Measurements from ENCODE around the gene LRRC46.

The LRRC46 gene

DNA sequence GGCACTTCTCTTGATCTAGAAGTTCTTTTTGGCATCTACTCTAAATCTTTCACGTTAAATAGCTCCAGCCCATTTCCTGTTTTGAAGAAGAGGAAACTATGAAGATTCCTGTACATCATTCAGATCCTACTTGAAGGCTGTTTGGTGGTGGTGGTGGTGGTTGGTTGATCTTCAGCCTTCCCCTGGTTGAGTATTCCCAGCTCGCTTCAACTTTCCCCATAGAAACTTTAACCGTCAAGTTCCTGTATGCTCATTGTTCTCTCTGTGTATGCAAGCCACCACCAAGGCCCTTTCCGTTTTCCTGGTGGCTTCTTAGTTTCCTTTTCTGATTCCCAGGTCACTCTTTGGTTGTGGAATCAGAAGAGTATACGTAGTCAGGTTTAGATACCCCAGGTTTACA, 3.3 kb downstream of the LRRC46 start:
- no peak for DNase-seq

DNA sequence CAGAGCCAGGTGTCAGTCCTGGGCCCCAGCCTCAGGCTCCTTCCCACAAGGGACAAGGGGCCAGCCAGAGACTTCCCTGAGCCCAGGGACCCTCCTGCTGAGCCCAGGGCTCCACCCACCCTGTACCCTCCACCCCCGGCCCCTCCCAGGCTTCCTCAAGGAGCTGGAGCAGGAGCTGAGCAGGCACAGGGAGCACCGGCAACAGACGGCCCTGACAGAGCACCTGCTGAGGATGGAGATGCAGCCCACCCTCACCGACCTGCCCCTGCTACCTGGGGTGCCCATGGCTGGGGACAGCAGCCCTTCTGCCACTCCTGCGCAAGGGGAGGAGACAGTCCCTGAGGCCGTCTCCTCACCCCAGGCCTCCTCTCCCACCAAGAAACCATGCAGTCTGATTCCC, 5.1 kb downstream of the LRRC46 start:
- no peak for DNase-seq

DNA sequence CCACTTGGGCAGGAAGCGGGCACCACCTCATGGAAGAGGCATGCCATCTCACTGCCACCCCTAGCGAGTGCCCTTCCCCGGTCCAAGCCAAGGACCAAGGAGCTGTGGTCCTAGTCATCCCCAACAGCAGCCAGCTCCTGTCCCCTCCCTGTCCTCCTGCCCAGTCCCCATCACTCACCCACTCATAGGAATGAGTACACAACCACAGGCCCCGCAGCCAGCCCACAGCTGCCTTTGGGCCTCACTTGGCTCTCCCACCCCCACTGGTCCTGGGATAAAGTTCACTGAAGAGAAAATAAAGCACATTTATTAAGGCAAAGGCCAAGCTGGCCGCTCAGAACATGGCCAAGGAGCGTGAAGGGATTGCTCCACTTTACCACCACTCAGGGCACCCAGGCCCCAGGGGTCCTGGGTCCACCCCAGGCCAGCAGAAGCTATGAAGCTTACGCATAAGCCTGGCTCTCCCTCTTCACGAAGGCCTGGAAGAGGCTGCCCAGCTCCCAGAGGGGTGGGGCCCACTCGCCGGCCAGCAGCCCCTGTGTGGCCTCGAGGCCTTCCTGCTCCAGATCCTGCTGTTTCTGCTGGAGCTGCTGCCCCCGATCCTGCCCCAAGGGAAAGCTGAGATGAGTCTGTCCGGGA, 6.0 kb downstream of the LRRC46 start:
- no peak for DNase-seq

DNA sequence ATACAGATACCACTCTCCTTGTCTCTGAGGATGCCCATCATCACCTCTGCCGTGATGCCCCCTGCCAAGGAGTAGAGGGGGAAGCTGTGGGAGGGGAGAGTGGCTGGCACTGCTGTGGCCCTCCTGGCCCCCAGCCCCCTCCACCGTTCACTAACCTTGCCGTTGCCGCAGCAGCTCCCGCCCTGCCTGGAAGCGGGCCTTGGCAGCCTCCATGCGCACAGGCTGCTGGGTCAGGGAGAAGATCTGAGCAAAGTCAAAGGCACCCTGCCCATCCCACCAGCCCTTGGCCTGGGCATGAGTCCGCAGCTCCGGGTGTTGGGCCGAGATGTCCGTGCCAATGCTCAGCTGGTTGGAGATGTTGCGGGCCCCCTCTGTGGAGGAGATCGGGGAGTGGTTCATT, 7.2 kb downstream of the LRRC46 start:
- no peak for DNase-seq

DNA sequence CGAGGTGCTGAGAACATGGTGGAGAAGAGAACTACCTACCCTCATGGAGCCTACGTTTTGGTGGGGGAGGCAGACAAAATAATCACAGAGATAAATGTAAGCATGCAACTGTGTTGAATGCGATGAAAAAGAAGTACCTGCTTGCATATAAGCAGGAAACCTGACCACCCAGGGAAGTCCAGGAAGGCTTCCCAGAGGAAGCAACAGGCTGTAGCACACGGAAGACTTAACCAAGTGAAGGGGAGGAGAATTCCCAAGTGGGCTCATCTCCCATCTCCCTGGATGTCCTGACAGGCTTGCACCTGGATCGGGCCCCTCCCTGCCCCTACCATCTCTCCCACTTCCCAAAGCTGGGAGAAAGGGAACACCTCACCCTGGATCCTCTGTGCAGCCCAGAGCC, 7.6 kb downstream of the LRRC46 start:
- DNase-seq = no peak

DNA sequence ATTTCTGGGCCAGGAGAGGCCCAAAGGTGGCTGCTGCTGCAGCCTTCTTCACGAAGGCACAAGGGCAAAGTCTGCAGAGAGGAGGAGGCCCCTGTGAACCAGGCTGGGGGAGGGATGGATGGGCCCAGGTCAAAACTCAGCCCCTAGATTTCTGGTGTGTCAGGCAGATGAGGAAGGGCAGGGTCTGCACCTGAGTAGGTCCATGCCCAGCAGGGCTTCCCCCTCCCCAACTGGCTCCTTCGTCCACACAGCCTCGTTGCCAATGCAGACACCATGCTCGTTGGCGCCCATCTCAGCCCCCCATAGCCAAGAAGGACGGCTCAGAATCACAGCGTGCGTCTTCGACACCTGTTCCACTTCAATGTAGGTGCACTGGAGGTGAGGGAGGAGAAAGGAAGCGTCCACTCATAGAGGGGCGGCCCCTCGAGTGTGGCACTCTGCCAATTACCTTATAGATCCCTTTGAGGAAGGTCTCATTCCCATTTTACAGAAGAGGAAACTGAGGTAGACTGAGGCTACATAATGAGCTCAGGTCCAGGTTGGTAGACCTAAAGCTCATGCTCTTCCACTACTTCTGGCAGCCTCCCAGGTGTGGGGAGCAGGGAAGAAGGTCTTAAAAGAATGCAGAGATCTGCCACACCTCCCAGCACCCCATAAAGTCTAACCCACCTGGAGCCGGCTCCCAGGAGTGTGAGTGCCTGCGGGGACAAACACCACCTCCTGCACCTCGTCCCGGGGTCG, 8.7 kb downstream of the LRRC46 start:
- DNase-seq = no peak

DNA sequence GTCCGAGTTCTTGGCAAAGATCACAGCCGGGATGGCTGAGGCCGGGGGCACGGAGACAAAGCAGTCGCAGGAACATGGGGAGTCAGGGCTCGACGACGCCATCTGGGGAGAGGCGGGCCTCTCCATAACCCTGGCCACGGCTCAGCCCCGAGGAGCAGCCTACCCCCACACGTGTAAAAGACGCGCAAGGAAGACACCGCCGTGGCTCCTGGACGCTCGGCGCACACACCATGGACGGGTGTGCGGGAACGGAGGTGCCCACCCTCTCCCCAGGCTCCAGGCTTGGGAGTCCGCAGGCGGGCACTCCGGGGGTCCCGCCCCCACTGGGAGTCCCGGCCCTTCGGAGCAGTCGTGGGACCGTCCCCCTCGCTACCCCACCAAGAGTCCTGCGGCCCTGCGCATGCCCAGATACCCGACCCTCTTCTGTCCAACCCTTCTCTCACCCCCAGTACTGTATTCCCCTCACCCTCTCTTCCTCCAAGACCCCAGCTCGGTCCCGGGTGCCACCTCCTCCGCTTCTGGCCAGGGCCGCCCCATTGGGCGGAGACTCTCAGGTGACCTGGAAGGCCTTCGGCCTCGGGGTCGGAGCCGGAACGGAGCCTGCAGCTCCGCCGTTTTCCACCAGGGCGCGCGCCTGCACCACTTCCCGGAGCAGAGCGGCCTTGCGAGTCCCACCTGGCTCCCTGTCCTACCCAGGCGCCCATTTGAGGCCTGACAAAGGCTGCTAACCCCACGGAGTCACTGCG, 9.4 kb downstream of the LRRC46 start, which contains the start of gene SCRN2:
Gene SCRN2 (minus strand): TSS at position 532 of the 746 bp plus-strand sequence. CDS start 430 bp downstream, at position 102.
- peak; percentile 87 for DNase-seq

DNA sequence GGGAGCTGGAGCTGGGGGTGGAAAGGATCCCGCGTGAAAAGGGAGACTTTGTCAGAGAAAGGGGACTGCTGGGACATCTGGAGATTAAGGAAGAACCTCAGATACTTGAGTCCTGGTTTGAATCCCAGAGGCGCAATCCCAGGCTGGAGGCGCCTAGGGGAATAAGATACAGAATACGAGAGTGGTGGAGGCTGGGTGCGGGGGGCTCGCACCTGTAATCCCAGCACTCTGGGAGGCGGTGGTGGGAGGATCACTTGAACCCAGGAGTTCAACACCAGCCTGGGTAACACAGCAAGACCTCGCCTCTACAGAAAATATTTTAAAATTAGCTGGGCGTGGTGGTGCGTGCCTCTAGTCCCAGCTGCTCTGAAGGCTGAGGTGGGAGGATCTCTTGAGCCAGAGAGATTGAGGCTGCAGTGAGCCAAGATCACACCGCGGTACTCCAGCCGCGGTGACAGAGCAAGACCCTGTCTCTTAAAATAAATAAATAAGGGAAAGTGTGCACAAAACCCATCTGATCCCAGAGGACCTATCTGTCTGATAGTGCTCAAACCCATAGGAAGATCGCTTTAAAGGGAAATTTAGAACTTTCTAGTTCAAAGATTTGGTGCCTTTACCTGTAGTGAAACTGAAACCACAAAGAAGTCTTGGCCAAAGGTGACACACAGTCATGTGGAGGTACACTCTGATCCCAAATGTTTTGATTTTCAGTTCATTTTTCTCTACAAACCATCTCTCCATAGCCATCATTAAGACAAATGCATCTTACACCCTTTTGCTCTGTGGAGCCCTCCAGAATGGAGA, 10.2 kb downstream of the LRRC46 start:
- no peak for DNase-seq

DNA sequence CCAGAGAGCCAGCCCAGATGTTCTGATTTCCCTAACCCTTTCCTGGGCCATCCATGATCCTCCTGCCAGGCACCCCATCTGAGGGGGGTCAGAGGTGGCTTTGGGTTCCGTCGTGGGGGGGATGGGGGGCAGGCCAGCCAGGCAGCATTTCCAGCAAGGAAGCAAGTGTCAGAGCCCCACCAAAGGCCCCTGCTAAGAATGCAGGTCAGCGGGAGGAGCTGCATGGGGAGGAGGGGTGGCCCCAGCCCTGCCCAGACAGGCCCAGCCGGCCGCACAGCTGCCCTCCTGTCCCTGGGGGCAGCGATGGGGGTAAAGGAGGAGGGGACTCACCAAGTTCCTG, 11.9 kb downstream of the LRRC46 start:
- DNase-seq = no peak

DNA sequence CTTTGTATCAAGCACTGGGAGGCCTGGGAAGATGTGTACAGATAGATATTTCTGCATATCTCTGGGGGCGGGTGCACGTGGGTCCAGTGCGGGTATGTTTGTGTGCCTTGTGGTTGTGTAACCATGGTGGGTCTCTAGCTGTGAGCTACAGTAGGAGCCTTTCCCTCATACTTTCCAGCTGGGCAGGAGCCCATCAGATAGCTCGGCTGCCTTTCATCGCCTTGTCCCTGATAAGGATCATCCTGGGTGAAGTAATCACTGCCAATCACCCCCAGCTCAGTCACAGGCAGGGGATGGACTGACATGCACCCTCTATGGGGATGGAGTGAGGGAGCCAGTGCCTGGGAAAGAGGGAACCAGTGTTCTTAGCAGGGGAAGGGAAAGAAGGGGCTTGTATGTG, 12.8 kb downstream of the LRRC46 start:
- DNase-seq = no peak

DNA sequence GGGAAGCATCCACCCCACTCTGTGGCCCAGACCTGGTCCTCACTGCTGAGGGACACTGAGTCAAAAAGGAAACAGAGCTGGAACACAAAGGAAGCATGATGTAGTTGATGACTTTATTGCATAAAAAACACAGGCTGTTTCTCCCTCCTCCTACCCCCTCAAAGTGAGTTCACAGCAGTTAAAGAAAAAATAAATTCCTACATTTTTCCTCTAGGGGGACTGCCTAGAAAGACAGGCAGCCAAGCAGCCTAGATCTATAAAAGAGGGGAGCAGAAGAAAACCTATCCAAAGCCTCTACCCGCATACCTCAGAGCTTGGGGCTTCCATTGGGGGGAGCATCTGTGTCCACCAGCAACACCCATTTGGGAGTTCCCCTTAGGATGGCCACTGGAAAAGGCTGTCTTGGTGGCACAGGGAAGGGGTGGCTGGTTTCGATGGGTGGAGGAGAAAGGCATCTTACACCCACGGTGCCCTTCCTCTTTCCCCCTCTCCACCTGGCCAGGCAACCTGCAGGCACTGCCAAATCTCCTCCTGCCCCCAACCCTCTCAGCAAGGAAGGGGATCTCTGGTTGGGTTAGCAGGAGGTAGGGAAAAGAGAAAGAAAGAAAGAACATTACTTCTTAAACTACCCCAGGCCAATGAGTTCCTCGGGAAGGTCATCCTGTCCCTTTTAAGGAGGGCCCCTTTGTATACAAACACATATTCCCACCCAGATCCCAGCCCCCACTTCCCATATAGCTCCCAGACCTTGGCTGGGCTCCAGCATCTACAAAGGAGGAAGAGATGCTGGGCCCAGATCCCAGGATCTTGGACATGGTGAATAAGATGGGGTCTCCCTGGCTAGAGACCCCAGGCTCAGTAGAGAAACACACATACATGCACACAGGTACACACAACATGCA, 13.6 kb downstream of the LRRC46 start:
- no peak for DNase-seq

DNA sequence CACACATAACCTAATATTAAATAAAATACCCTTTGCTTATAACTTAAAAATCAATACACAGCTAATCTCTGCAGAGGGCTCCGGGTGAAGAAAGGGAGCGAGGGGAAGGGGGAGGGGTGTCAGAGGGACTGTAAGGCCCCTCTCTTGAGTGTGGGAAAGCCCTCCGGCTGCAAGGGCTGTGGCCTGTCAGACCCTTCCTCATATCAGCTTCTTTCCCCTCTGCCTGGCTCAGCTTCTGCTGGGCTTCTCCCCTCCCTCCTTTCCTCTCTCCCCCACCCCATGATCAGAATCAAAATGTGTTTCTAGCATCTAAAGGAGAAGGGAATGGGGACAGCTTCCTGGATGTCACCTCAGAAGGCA, 14.2 kb downstream of the LRRC46 start:
- no peak for DNase-seq

DNA sequence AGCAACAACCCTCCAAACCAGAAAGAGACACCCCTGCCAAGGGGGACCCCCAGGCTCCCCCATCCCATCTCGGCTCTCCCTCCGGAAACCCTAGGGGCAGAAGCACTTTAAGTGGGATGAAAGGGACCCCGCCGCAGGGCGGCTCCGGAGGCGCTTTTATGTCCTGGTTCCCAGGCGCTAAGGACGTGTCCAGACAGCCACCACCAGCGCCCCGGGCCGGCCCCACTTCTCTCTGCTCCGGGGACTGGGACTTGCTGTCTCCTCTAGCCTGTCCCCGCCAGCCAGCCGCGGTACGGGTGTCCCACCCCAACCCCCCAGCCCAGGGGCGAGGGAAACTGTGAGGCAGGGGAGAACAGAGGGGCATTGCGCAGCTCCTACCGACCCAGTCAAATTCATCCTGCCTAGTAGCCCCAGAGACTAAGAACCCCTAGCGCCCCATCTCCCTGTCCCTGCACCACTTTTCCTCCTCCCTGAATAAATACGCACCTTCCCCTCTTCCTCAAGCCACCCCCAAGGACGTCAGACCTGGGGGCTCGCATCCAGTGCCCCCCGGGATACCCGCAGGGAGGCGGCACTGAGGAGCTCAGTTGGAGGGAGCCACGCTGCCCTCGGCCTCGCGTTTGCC, 15.4 kb downstream of the LRRC46 start:
- DNase-seq = no peak

DNA sequence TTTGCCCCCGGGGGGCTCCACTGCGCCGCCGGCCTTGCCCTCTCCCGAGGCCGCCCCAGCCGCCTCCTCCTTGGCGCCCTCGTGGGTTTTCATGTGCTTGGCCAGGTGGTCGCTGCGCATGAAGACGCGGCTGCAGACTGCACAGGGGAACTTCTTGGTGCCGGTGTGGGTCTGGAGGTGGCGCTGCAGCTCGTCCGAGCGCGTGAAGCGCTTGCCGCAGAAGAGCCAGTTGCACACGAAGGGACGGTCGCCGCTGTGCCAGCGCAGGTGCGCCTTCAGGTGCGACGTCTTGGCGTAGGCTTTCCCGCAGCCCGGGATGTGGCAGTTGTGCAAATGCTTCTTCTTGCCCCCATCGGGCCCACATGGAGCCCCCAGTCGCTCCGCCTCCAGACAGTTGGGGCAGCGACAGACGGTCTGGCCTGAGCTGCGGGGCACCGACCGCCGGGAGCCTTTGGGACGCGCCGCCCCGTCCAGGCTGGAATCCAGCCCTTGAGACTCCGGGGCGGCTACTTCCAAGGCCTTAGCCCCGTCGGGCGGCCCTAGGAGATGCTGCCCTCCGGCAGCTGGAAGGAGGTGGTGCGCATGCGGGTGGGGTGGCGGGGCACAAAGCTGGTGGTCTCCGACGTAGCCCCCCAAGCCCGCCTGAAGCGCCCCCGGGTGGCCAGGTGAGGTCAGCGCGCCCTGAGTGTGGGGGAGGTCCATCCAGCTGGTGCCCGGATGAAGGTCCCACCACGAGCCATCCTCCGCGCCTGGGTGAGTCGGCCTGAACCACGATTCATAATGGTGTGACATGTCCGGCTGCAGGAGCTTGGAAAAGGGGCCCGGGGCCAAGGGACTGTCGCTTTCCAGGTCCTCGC, 16.1 kb downstream of the LRRC46 start:
- DNase-seq = no peak

DNA sequence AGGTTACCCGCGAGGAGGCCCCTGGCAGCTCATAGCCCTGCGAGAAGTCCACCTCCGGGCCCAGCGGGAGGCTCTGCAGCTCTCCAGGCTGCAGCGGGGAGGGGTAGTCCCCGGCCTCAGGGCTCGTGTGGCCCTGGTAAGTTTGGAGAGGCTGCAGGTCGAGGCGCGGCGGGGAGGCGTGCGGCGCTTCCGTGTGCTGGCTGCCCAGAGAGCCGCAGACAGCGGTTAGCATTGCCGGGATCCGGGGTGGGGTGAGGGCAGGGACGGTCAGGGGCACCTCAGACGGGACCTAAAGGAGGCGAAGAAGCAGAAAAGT, 16.7 kb downstream of the LRRC46 start:
- no peak for DNase-seq

DNA sequence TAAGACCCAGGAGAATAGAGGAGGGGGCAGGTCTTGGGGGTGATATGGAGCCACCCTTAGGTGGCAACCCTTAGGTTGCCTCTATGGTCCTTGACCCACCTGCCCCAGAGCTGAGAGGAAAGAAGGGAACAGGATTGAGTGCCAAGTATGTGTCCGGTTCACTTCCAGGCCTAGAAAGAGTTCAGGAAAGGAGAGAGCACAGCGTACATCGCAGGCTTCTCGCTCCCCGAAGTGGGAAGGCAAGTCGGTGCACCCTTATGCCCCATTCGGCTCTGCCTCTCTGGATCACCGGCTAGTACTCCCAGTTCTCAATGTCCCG, 18.9 kb downstream of the LRRC46 start:
- DNase-seq = no peak

DNA sequence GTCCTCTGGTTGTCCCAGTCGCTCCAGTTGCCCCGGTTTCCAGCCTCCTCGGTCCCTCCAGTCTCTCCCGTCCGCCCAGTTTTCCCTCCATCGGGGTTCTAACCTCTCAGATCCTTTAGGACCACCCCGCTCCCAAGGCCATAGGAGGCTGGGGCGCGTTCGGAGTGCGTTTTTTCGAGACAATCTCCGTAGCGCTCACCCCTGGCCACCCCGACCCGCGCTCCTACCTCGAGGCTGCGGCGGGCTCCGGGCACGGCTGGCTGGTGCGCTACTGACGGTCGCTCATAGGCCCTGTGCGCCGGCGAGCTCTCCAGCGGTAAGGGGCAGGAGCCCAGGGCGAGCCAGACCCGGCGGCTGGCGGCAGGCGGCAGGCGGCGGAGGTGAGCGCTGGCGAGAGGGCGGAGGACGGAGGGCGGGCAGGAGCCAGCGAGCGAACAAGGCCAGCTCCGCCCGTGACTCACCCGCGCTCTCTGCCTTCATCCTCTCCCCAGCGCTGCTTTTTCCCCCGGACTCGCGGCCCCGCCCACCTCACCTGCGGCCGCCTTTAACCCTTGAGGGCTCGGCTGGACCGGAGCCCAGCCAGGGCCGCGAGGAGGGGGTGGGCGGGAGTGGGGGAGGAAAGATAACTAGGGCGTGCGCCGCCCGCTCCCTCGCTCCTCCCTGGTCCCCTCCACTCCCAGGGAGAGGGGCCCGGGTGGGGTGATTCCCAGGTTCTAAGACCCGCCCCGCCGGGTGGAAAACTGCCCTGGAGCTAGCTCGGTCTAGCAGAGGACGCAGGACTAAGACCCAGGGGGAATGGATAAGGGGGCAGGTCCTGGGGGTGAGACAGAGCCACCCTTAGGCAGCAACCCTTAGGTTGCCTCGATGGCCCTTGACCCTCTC, 19.5 kb downstream of the LRRC46 start, which contains the start of gene SP6:
Gene SP6 (minus strand): TSS at position 472 of the 882 bp plus-strand sequence. CDS start 2,734 bp downstream, outside the sequence.
- DNase-seq = peak; percentile 78

DNA sequence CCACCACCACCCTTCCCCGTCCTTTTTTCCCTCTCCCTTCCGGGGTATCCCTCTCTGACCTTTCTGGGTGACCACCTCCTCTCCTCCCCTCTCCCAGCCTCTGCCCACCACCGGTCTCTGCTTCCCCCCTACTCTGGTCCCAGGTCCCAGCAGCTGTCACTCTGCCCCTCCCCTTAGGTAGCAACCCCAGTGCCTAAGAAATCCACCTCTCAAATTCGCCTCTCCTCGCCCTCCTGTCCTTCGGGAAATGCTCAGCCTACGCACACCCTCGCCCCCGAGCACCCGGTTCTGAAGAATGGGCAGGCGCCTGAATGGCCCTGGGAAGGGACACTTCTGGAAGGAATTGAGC, 20.3 kb downstream of the LRRC46 start:
- no peak for DNase-seq

DNA sequence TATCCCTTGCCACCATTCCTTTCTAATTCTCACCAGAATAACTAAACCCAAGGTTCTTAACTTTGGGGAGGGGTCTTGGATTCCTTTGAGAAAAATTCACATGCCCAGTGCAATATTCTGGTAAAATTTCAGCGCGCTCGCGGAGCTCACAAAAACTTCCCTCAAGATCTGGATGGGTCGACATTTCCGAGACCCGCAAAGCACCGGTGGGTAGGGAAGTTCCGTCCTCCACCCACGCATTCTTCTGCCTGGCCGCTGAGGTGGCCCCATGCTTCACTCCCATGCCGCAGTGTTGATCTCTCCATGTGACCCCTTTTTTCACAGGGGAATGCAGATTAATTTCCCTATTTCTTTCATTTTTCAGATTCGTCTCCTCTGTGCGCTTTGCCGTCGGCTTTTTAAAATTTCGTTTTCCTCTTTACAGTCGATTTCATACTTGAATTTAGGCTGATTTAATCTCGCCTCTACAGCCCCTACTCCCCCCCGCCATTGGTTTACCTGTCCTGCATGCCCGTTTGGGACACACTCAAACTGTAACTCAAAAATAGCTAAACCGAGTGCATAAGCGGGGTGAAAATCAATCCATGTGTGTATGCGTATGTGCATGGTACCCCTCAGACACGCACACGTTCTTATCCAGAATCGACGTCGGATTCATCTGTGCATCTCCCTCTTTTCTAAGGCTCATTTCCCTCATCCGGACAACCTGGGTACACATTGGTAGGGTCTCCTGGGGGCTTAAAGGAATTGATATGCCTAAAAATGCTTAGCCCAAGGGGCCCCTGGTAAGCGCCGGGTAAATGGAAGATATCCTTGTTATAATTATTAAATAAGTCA, 20.9 kb downstream of the LRRC46 start:
- DNase-seq = no peak

Data from activated CD8-positive, alpha-beta memory T cell treated with anti-CD3 and anti-CD28 coated beads, Interleukin-2, amount 50 U/mL, for 4 hours (primary cell).